CD4-positive, CD25-positive, alpha-beta regulatory T cell (primary cell): ENCODE data around the gene MROH8. TPM values are rescaled to one million over a fixed set of nuclear protein-coding genes. Genes with fewer than 3 reads are reported as not detected.
"Not testable (repeated sequence)": the region's sequence is repeated elsewhere in the genome, so short reads cannot be mapped to it uniquely, and the experiment has no call there.

ENCODE experiments used
- ATAC-seq, 2 donors: fragments of 150-1000 bp; cut with Tn5 transposase; one replicate each; pipeline ENCODE4 v1.10.0; 2021; ENCODE audit warnings: low read depth in 2 of 2, moderate number of reproducible peaks in 2 of 2, moderate library complexity in 1 of 2
- DNase-seq, 3 donors: peaks; one replicate each; pipeline versions ENCODE4 v3.0.0 to v3.0.0-alpha.2; 2012 to 2022; ENCODE audit warnings: mixed read lengths in 1 of 3
- H3K27ac ChIP-seq: one replicate; pipeline ENCODE4 v1.7.0; 2013; ENCODE audit warnings: mild to moderate bottlenecking, low read length; ENCODE audit not compliant: insufficient read depth, poor library complexity, severe bottlenecking
- H3K27me3 ChIP-seq: one replicate; pipeline ENCODE4 v1.7.0; 2013; ENCODE audit warnings: low read length; ENCODE audit not compliant: control insufficient read depth, insufficient read depth
- H3K36me3 ChIP-seq: one replicate; pipeline ENCODE4 v1.7.0; 2013; ENCODE audit warnings: mild to moderate bottlenecking, low read length, moderate library complexity; ENCODE audit not compliant: control insufficient read depth, insufficient read depth
- H3K4me1 ChIP-seq: 2 replicates; pipeline ENCODE4 v1.7.0; 2013; ENCODE audit warnings: mild to moderate bottlenecking, low read length; ENCODE audit not compliant: insufficient read depth, control insufficient read depth, poor library complexity, severe bottlenecking
- H3K4me3 ChIP-seq: one replicate; pipeline ENCODE4 v1.7.0; 2013; ENCODE audit warnings: low read depth, mild to moderate bottlenecking, low read length, moderate library complexity
- H3K9me3 ChIP-seq, 2 experiments: 1 replicate in 1 of 2; 2 replicates in 1 of 2; pipeline ENCODE4 v1.7.0; 2013; ENCODE audit warnings: low read length in 2 of 2, mild to moderate bottlenecking in 1 of 2, moderate library complexity in 1 of 2; ENCODE audit not compliant: control insufficient read depth in 2 of 2
- H3K27ac Mint-ChIP-seq, 3 donors: one replicate each; pipeline ENCODE4 v1.8.0; 2020 to 2022; ENCODE audit warnings: mild to moderate bottlenecking in 3 of 3, mixed read lengths in 3 of 3, moderate library complexity in 2 of 3
- H3K27me3 Mint-ChIP-seq: one replicate; pipeline ENCODE4 v1.8.0; 2022; ENCODE audit warnings: mild to moderate bottlenecking, mixed read lengths
- H3K36me3 Mint-ChIP-seq: one replicate; pipeline ENCODE4 v1.8.0; 2020; ENCODE audit warnings: mixed read lengths
- H3K4me1 Mint-ChIP-seq, 4 donors: one replicate each; pipeline ENCODE4 v1.8.0; 2020 to 2022; ENCODE audit warnings: mixed read lengths in 4 of 4, mild to moderate bottlenecking in 1 of 4
- H3K4me3 Mint-ChIP-seq, 4 donors: one replicate each; pipeline ENCODE4 v1.8.0; 2020 to 2022; ENCODE audit warnings: mild to moderate bottlenecking in 4 of 4, mixed read lengths in 4 of 4, moderate library complexity in 3 of 4
- H3K9me3 Mint-ChIP-seq, 7 donors: one replicate each; pipeline ENCODE4 v1.8.0; 2020 to 2022; ENCODE audit warnings: mixed read lengths in 7 of 7, mild to moderate bottlenecking in 3 of 7, moderate library complexity in 2 of 7
- polyA plus RNA-seq, 4 donors: library from polyadenylated mRNA; unstranded; fragments of 300-500 nt; fragmentation: Illumina TruSeq; gene quantifications; one replicate each; pipeline ENCODE4 v1.2.3, GENCODE V29; 2021
- total RNA-seq: library from RNA; stranded (reverse); gene quantifications from one replicate; pipeline ENCODE4 v1.2.3, GENCODE V29; 2022

The MROH8 gene
- total and polyA plus RNA-seq, 5 donors from 2014 or later: 0.73 to 1.4 (median 0.85) TPM; not detected in 1

DNA sequence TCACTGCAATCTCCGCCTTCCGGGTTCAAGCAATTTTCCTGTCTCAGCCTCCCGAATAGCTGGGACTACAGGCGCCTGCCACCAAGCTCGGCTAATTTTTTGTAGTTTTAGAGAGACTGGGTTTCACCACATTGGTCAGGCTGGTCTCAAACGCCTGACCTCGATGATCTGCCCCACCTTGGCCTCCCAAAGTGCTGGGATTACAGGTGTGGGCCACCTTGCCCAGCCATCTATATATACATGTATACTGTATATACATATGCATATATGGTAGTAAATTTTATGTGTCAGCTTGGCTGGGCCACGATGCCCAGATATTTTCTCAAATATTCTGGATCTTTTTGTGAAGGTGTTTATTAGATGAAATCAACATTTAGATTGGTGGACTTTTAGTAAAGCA is 102.3 kb downstream of the MROH8 start:
- Histone ChIP-seq H3K27ac (no peak overlapping the region), H3K4me1 (peaks cover 18% of the 10 kb centered on the region), H3K27me3 (no peaks in the 10 kb centered on the region), H3K4me3 (no peak overlapping the region), H3K36me3 (peaks cover 8% of the 10 kb centered on the region), H3K9me3 (no peaks in the 10 kb centered on the region)
- Mint-ChIP-seq H3K27me3 (no peaks in the 10 kb centered on the region), H3K36me3 (peaks cover 43% of the 10 kb centered on the region), H3K4me3 (no peak overlapping the region), H3K4me1 (peaks cover 23 to 64% (median 46%) of the 10 kb centered on the region in 4 donors), H3K27ac (no peak overlapping the region), H3K9me3 (peaks cover 0 to 2% (median 0%) of the 10 kb centered on the region in 7 donors)
- no peak for ATAC-seq
- DNase-seq: no peak

DNA sequence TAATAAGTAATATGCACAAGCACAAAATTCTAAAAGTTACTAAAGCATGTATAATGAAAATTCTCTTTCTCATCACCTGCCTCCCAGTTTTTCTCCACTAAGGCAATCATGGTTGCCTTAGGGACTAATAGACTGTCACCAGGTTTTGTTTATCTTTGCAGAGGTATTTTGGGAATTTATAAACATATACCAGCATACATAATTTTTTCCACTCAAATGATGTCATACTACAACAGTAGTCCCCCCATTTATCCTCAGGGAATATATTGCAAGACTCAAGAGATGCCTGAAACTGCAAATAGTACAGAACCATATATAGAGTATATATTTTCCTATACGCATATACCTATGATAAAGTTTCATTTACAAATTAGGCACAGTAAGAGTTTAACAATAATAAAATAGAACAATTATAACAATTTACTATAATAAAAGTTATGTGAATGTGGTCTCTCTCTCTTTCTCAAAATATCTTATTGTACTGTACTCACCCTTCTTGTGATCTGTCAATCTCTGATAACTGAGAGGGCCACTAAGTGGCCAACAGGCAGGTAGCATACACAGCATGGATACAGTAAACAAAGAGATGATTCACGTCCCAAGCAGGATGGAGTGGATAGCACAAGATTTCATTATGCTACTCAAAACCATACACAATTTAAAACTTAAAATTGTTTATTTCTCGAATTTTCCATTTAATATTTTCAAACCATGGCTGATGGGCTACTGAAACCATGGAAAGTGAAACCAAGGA is 103.2 kb downstream of the MROH8 start:
- Histone ChIP-seq H3K27ac (no peak overlapping the region), H3K9me3 (no peaks in the 10 kb centered on the region), H3K27me3 (no peaks in the 10 kb centered on the region), H3K4me1 (peaks cover 21% of the 10 kb centered on the region), H3K4me3 (no peak overlapping the region), H3K36me3 (peaks cover 8% of the 10 kb centered on the region)
- Mint-ChIP-seq H3K4me1 (peaks cover 20 to 64% (median 47%) of the 10 kb centered on the region in 4 donors), H3K27me3 (no peaks in the 10 kb centered on the region), H3K9me3 (peaks cover 0 to 2% (median 0%) of the 10 kb centered on the region in 7 donors), H3K27ac (peak overlapping the region in 1 of 3 donors; percentile 35), H3K36me3 (peaks cover 40% of the 10 kb centered on the region), H3K4me3 (no peak overlapping the region)
- DNase-seq: no peak
- no peak for ATAC-seq

DNA sequence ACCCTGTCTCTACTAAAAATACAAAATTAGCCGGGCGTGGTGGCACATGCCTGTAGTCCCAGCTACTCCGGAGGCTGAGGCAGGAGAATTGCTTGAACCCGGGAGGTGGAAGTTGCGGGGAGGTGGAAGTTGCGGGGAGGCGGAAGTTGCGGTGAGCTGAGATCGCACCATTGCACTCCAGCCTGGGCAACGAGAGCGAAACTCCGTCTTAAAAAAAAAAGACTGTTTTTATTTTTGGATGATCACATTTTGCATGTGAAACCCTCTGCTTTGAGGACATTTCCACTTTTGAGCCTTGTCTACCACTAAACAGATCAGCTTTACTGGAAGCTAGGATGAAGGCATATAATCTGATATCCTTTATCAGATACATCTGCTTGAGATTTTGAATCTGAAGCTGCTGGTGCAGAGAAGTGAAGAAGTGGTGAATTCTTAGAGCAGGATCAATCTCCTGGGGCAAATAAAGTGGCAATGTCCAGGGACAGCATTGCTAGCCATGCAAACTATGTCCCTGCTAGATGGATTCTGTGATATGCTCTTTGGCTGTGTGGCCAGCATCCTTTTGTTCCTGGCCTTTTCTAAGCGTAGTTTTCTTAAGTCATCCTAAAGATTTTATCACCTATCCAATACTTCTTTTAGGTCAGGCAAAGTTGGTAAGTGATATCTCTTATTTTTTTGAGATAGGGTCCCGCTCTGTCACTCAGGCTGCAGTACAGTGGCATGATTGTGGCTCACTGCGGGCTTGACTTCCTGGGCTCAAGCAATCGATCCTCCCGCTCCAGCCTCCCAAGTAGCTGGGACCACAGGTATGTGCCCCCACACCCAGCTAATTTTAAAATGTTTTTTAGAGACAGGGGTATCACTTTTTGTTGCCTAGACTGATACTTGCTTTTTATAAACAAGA is 106.8 kb downstream of the MROH8 start:
- no peak overlapping the region for H3K4me3 ChIP-seq
- H3K4me1 ChIP-seq: peaks cover 28% of the 10 kb centered on the region
- H3K36me3 ChIP-seq: peaks cover 8% of the 10 kb centered on the region
- DNase-seq (no peak), ATAC-seq (no peak)
- Mint-ChIP-seq H3K27me3 (no peaks in the 10 kb centered on the region), H3K4me1 (peaks cover 18 to 44% (median 33%) of the 10 kb centered on the region in 4 donors), H3K36me3 (peaks cover 23% of the 10 kb centered on the region), H3K27ac (peak overlapping the region; percentile 42 to 95 (median 92)), H3K4me3 (peak overlapping the region in 3 of 4 donors; percentile 13 to 79 (median 46)), H3K9me3 (peaks cover 0 to 2% (median 0%) of the 10 kb centered on the region in 7 donors)
- H3K27ac ChIP-seq: no peak overlapping the region
- H3K9me3 ChIP-seq: no peaks in the 10 kb centered on the region
- no peaks in the 10 kb centered on the region for H3K27me3 ChIP-seq

DNA sequence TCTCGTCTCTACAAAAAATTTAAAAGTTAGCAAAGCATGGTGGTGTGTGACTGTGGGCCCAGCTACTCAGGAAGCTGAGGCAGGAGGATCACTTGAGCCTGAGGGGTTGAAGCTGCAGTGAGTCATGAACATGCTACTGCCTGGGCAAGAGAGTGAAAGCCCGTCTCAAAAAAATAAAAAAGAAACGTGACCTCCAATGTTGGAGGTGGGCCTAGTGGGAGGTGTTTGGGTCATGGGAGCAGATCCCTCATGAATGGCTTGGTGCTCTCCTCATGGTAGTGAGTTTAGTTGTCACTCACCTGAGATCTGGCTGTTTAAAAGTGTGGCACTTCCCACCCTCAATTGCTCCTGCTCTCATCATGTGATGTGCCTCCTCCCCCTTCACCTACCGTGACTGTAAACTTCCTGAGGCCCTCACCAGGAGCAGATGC is 107.9 kb downstream of the MROH8 start:
- peaks cover 24% of the 10 kb centered on the region for H3K36me3 Mint-ChIP-seq

DNA sequence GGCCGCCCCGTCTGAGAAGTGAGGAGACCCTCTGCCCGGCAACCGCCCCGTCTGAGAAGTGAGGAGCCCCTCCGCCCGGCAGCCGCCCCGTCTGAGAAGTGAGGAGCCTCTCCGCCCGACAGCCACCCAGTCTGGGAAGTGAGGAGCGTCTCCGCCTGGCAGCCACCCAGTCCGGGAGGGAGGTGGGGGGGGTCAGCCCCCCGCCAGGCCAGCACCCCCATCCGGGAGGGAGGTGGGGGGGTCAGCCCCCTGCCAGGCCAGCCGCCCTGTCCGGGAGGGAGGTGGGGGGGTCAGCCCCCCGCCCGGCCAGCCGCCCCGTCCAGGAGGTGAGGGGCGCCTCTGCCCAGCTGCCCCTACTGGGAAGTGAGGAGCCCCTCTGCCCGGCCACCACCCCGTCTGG is 109.8 kb downstream of the MROH8 start:
- Mint-ChIP-seq H3K36me3 (peaks cover 21% of the 10 kb centered on the region), H3K4me1 (peaks cover 9 to 31% (median 22%) of the 10 kb centered on the region in 4 donors)
- H3K9me3 ChIP-seq, H3K9me3 Mint-ChIP-seq, H3K27me3 Mint-ChIP-seq, H3K27ac ChIP-seq, H3K27me3 ChIP-seq, H3K4me3 ChIP-seq, H3K4me3 Mint-ChIP-seq, ATAC-seq, H3K27ac Mint-ChIP-seq, DNase-seq: not testable (repeated sequence)
- Histone ChIP-seq H3K4me1 (peaks cover 23% of the 10 kb centered on the region), H3K36me3 (peaks cover 29% of the 10 kb centered on the region)

More for the DNA sequence above, 107.9 kb downstream of the MROH8 start:
- Mint-ChIP-seq H3K4me3 (peak overlapping the region in 3 of 4 donors; percentile 67 to 79 (median 74)), H3K27me3 (no peaks in the 10 kb centered on the region), H3K4me1 (peaks cover 16 to 38% (median 28%) of the 10 kb centered on the region in 4 donors), H3K9me3 (peaks cover 0 to 2% (median 0%) of the 10 kb centered on the region in 7 donors), H3K27ac (peak overlapping the region; percentile 92 to 99 (median 96))
- Histone ChIP-seq H3K4me3 (no peak overlapping the region), H3K36me3 (peaks cover 17% of the 10 kb centered on the region), H3K27ac (peak overlapping the region; percentile 65), H3K27me3 (no peaks in the 10 kb centered on the region), H3K9me3 (no peaks in the 10 kb centered on the region), H3K4me1 (peaks cover 28% of the 10 kb centered on the region)
- ATAC-seq: peak; percentile 93 to 97
- peak; percentile 3 to 69 (median 26) for DNase-seq

DNA sequence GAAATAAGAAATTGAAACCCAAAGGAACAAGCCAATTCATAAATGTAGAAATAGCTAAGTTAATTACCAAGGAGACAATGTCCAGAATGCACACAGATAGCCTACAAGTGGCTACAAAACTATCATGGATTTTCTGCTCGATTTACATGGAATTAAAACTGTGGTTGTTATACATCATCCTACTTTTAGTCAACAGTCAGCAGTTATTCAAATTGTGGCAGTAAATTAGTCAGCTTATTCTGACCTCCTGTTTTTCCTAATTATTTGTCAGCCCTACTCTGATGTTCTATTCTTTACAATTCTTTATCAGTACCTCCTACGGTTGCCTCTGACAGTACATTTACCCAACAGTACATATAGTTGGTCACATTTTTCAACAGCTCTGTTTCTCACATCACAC is 113.2 kb downstream of the MROH8 start:
- H3K36me3 Mint-ChIP-seq: peaks cover 24% of the 10 kb centered on the region
- H3K27me3 Mint-ChIP-seq: no peaks in the 10 kb centered on the region
- Histone ChIP-seq H3K36me3 (peaks cover 52% of the 10 kb centered on the region), H3K27ac (no peak overlapping the region), H3K27me3 (no peaks in the 10 kb centered on the region), H3K9me3 (no peaks in the 10 kb centered on the region), H3K4me1 (peaks cover 7% of the 10 kb centered on the region), H3K4me3 (no peak overlapping the region)
- H3K4me1 Mint-ChIP-seq: peaks cover 3 to 7% (median 4%) of the 10 kb centered on the region in 4 donors
- peak overlapping the region in 2 of 3 donors; percentile 9 to 65 for H3K27ac Mint-ChIP-seq
- no peaks in the 10 kb centered on the region for H3K9me3 Mint-ChIP-seq
- ATAC-seq: no peak
- H3K4me3 Mint-ChIP-seq: no peak overlapping the region
- no peak for DNase-seq

DNA sequence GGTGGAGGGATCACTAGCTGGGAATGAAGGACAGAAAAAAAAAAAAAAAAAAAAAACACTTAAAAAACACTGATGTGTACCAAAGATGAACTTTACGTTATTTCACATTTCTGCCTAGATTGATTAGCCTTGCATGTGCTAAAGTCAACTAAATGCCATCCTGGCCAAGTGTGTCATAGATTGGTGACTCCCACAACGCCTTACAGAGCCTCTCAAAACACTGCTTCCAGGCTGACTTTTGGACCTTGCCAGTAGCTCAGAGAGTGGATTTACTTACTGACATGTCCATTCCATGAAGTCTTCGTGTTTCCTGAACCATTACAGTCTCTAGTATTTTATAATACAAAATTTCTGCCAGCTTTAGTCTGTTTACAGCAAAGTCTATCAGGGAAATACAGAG is 124.1 kb downstream of the MROH8 start:
- H3K9me3 ChIP-seq: no peaks in the 10 kb centered on the region
- DNase-seq (no peak), ATAC-seq (no peak)
- peaks cover 0 to 2% (median 0%) of the 10 kb centered on the region in 7 donors for H3K9me3 Mint-ChIP-seq
- peak overlapping the region in 1 of 3 donors; percentile 91 for H3K27ac Mint-ChIP-seq
- H3K27me3 Mint-ChIP-seq: no peaks in the 10 kb centered on the region
- no peaks in the 10 kb centered on the region for H3K27me3 ChIP-seq
- peaks cover 3 to 9% (median 6%) of the 10 kb centered on the region in 4 donors for H3K4me1 Mint-ChIP-seq
- H3K4me3 ChIP-seq: no peak overlapping the region
- H3K36me3 Mint-ChIP-seq: peaks cover 60% of the 10 kb centered on the region
- no peak overlapping the region for H3K27ac ChIP-seq
- H3K4me1 ChIP-seq: no peaks in the 10 kb centered on the region
- peaks cover 72% of the 10 kb centered on the region for H3K36me3 ChIP-seq
- H3K4me3 Mint-ChIP-seq: no peak overlapping the region
